Measurements from ENCODE around the gene PIGA. TPM values are rescaled to one million over a fixed set of nuclear protein-coding genes. Genes with fewer than 3 reads are reported as not detected.
"Not testable (repeated sequence)": the region's sequence is repeated elsewhere in the genome, so short reads cannot be mapped to it uniquely, and the experiment has no call there.

Gene PIGA
- total and polyA plus RNA-seq, 10 donors: 4.9 to 17.2 (median 12.4) TPM

GRCh38 chrX:15274946-15275345 lies 60.4 kb downstream of the PIGA start:
- DNase-seq: no peak
- Histone ChIP-seq H3K27ac (no peak overlapping the region), H3K9me3 (peaks cover 0 to 7% (median 0%) of the 10 kb centered on the region in 8 donors), H3K4me1 (peaks cover 0 to 5% (median 0%) of the 10 kb centered on the region in 6 donors), H3K36me3 (no peaks in the 10 kb centered on the region), H3K4me3 (no peak overlapping the region), H3K27me3 (replicated peaks in 1 of 7) (peaks cover 0 to 4% (median 0%) of the 10 kb centered on the region in 7 donors)
- intact Hi-C loops (cut with DNase I; ENCODE audit: low total_unique reads): no loop called here
- TF ChIP-seq POLR2AphosphoS5 (IDR thresholded peaks at IDR 0.05) (no peak), POLR2A (IDR thresholded peaks at IDR 0.05) (no peak)
- TF ChIP-seq, protein P1, sequence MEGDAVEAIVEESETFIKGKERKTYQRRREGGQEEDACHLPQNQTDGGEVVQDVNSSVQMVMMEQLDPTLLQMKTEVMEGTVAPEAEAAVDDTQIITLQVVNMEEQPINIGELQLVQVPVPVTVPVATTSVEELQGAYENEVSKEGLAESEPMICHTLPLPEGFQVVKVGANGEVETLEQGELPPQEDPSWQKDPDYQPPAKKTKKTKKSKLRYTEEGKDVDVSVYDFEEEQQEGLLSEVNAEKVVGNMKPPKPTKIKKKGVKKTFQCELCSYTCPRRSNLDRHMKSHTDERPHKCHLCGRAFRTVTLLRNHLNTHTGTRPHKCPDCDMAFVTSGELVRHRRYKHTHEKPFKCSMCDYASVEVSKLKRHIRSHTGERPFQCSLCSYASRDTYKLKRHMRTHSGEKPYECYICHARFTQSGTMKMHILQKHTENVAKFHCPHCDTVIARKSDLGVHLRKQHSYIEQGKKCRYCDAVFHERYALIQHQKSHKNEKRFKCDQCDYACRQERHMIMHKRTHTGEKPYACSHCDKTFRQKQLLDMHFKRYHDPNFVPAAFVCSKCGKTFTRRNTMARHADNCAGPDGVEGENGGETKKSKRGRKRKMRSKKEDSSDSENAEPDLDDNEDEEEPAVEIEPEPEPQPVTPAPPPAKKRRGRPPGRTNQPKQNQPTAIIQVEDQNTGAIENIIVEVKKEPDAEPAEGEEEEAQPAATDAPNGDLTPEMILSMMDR (IDR thresholded peaks at IDR 0.05 in 8 of 11, conservative IDR thresholded peaks at IDR 0.05 in 3 of 11): no peak
- WGBS, 5 donors: 67 to 96% (median 85%) methylated on average over 2 of the region's 2 CpGs

DNA sequence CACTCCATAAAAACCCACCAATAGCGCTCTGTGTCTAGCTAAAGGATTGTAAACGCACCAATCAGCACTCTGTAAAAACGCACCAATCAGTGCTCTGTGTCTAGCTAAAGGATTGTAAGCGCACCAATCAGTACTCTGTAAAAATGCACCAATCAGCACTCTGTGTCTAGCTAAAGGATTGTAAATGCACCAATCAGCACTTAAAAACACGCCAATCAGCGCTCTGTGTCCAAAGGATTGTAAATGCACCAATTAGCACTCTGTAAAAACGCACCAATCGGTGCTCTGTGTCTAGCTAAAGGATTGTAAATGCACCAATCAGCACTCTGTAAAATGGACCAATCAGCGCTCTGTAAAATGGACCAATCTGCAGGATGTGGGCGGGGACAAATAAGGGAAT lies 62.0 kb downstream of the PIGA start:
- H3K36me3 ChIP-seq; intact Hi-C loops (cut with DNase I; ENCODE audit: low total_unique reads): not testable (repeated sequence)
- 81 to 94% (median 91%) methylated on average over 10 of the region's 10 CpGs for WGBS, 5 donors

GRCh38 chrX:15271757-15272156 lies 63.6 kb downstream of the PIGA start:
- 89 to 100% (median 91%) methylated on average over 1 of the region's 1 CpG for WGBS, 5 donors
- Histone ChIP-seq H3K27ac (no peak overlapping the region), H3K9me3 (peaks cover 0 to 7% (median 0%) of the 10 kb centered on the region in 8 donors), H3K4me3 (no peak overlapping the region), H3K4me1 (peaks cover 0 to 5% (median 0%) of the 10 kb centered on the region in 6 donors), H3K36me3 (no peaks in the 10 kb centered on the region), H3K27me3 (replicated peaks in 1 of 7) (peaks cover 0 to 4% (median 0%) of the 10 kb centered on the region in 7 donors)
- no peak for DNase-seq
- no peak for TF ChIP-seq POLR2AphosphoS5 (IDR thresholded peaks at IDR 0.05)
- TF ChIP-seq, protein P1 (IDR thresholded peaks at IDR 0.05 in 8 of 11, conservative IDR thresholded peaks at IDR 0.05 in 3 of 11): no peak
- intact Hi-C loops (cut with DNase I; ENCODE audit: low total_unique reads): no loop called here

More for the DNA sequence above, 62.0 kb downstream of the PIGA start:
- not testable (repeated sequence) for H3K27ac ChIP-seq; H3K27me3 ChIP-seq (replicated peaks in 1 of 7); H3K9me3 ChIP-seq; DNase-seq; H3K4me3 ChIP-seq; H3K4me1 ChIP-seq

GRCh38 chrX:15269618-15270521 lies 65.5 kb downstream of the PIGA start, which contains the start of gene ASB9:
TSS of gene ASB9 (minus strand) at chrX:15270083. CDS start at chrX:15269874, 209 bp downstream.
- H3K4me3 ChIP-seq: peak within 1 kb of the TSS in 5 of 8 donors; percentile 3 to 57 (median 17)
- H3K27me3 ChIP-seq (replicated peaks in 1 of 7): peaks cover 0 to 4% (median 0%) of the 10 kb centered on the region in 7 donors
- peaks cover 0 to 5% (median 0%) of the 10 kb centered on the region in 6 donors for H3K4me1 ChIP-seq
- H3K9me3 ChIP-seq: peaks cover 0 to 7% (median 0%) of the 10 kb centered on the region in 8 donors
- WGBS, 5 donors: 19 to 31% (median 22%) methylated on average over 11 to 15 of the region's 15 CpGs
- H3K36me3 ChIP-seq: no peaks in the 10 kb centered on the region
- TF ChIP-seq POLR2AphosphoS5 (IDR thresholded peaks at IDR 0.05) (peak in 2 of 3 donors; percentile 23 to 48), POLR2A (IDR thresholded peaks at IDR 0.05) (no peak)
- DNase-seq: no peak
- intact Hi-C loops (cut with DNase I; ENCODE audit: low total_unique reads): no loop called here
- peak within 1 kb of the TSS in 5 of 8 donors; percentile 48 to 72 (median 67) for H3K27ac ChIP-seq

Other genes starting within 250 kb of the PIGA start
- 10 to 100 TPM in 6 of 7 donors, 1 to 10 TPM in 1; 6.4 to 23.0 (median 19.5) TPM for gene ASB9, start 65.4 kb downstream of the PIGA start, total RNA-seq
- gene ASB9, start 65.4 kb downstream of the PIGA start, polyA plus RNA-seq: 10 to 100 TPM in 1 of 3 donors, 1 to 10 TPM in 2; 5.4 to 16.6 (median 7.0) TPM
- gene ASB11, start 19.9 kb downstream of the PIGA start, total RNA-seq: not detected
- not detected for gene ASB11, start 19.9 kb downstream of the PIGA start, polyA plus RNA-seq
- 1 to 10 TPM in 5 of 7 donors, under 1 TPM in 2; 0.52 to 4.4 (median 1.1) TPM for gene VEGFD, start 48.9 kb upstream of the PIGA start, total RNA-seq
- gene VEGFD, start 48.9 kb upstream of the PIGA start, polyA plus RNA-seq: 1 to 10 TPM in 1 of 3 donors, under 1 TPM in 2; 0.71 to 1.6 (median 0.91) TPM
- gene PIR, start 157.8 kb upstream of the PIGA start, total RNA-seq: 10 to 100 TPM; 15.9 to 30.8 (median 24.8) TPM
- 10 to 100 TPM; 12.4 to 27.0 (median 14.5) TPM for gene PIR, start 157.8 kb upstream of the PIGA start, polyA plus RNA-seq
- 1 to 10 TPM; 2.1 to 7.4 (median 3.4) TPM for gene BMX, start 165.3 kb upstream of the PIGA start, total RNA-seq
- gene BMX, start 165.3 kb upstream of the PIGA start, polyA plus RNA-seq: 1 to 10 TPM in 1 of 3 donors, under 1 TPM in 2; 0.67 to 2.0 (median 0.79) TPM